Astrocyte of the cerebellum (primary cell): ENCODE data around the gene COL4A5.

Source experiments
- DNase-seq: peaks from one replicate; pipeline ENCODE4 v3.0.0-alpha.2; 2011; ENCODE audit warnings: low read depth
- H3K4me3 ChIP-seq: 2 replicates; pipeline ENCODE4 v1.5.1; 2011; ENCODE audit warnings: mild to moderate bottlenecking, low read depth, low read length, moderate library complexity
- CTCF ChIP-seq: IDR thresholded peaks from 2 replicates; pipeline ENCODE4 v1.5.1; 2012; ENCODE audit warnings: low read length, low read depth, moderate library complexity, mild to moderate bottlenecking; ENCODE audit errors: missing control alignments
- in situ Hi-C: cut with HindIII; loops from 2 replicates; pipeline ENCODE4 v1.10.0; 2017; ENCODE audit warnings: low sequenced_read_pairs

The COL4A5 gene

DNA sequence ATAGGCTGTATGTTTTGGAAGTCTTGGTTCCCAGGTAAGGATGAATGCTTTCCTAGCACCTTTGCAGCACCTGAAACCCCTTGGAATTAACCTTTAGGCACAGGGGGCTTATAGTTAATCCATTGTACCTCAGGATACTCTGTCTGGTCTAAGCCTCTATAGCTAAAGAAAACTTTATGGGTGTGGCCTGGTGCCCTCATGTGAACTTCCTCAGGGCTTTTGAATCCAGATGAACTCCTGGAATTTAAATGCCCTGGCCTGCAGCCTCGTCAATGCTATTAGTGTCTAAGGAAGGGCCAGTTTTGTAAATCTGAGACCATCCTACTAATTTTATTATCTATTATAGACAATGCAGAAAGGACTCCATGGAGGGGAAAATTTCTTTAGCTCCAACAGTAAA is 262.9 kb downstream of the COL4A5 start:
- H3K4me3 ChIP-seq, result no peak overlapping the region
- no peak for TF ChIP-seq CTCF
- in situ Hi-C loops, result no loop called here
- DNase-seq, result no peak

GRCh38 chrX:108704839-108705238 is 265.2 kb downstream of the COL4A5 start:
- TF ChIP-seq CTCF, result no peak
- DNase-seq, result no peak
- no peak overlapping the region for H3K4me3 ChIP-seq
- in situ Hi-C loops, result no loop called here

GRCh38 chrX:108712886-108713285 is 273.2 kb downstream of the COL4A5 start:
- H3K4me3 ChIP-seq, result no peak overlapping the region
- no peak for DNase-seq
- TF ChIP-seq CTCF, result no peak
- in situ Hi-C loops, result no loop called here

- no peak for DNase-seq
- in situ Hi-C loops, result no loop called here
- no peak for TF ChIP-seq CTCF
- H3K4me3 ChIP-seq, result no peak overlapping the region
Observed at GRCh38 chrX:108722561-108722960, 282.9 kb downstream of the COL4A5 start.

DNA sequence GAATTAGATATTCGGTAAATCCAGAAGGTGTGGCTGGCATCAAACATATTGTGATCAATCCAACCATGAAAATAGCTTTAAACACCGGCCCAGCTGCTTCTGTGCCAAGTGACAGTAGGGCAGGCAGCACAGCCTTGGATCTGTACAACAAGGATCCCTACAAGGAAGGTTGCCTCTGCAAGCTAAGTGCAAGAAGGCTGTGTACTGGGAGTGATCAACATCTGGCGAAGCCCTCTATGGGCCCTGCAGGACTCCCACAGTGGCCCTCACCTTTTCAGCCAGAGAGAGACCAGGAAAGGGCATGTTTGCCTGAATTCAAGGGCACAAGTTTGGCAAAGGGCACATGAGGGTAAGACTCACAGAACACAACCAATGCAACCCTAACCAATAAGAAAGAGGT is 287.1 kb downstream of the COL4A5 start:
- no peak for TF ChIP-seq CTCF
- DNase-seq, result no peak
- no peak overlapping the region for H3K4me3 ChIP-seq
- in situ Hi-C loops, result no loop called here

- no peak for TF ChIP-seq CTCF
- in situ Hi-C loops, result no loop called here
- no peak overlapping the region for H3K4me3 ChIP-seq
- DNase-seq, result no peak
Observed at GRCh38 chrX:108731153-108731552, 291.5 kb downstream of the COL4A5 start.
